GM19035 (cell line): ENCODE results near the gene ROBO1.

Experiments used
- ATAC-seq: cut with Tn5 transposase; IDR thresholded peaks from one replicate; pipeline ENCODE4 v1.9.1; 2021; ENCODE audit not compliant: unreplicated experiment

Gene ROBO1

DNA sequence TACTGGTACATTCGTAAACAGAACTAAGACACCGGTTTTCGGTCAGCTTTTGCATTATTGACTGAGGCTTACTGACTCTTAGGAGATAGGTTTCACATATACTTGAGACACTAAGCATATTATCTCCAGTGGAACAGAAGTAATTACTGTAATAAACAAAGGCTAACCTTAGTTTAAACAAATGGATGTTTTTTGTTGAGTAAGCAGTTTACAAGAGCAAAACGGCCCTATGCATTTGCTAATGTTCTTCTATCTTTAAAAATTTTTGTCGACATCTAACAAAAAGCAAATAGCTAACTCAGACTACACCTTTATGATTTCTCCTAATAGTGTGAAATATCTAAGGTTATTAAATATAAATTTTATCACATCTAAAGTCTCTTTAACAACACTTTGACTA lies 664.5 kb downstream of the ROBO1 start:
- ATAC-seq: no peak

DNA sequence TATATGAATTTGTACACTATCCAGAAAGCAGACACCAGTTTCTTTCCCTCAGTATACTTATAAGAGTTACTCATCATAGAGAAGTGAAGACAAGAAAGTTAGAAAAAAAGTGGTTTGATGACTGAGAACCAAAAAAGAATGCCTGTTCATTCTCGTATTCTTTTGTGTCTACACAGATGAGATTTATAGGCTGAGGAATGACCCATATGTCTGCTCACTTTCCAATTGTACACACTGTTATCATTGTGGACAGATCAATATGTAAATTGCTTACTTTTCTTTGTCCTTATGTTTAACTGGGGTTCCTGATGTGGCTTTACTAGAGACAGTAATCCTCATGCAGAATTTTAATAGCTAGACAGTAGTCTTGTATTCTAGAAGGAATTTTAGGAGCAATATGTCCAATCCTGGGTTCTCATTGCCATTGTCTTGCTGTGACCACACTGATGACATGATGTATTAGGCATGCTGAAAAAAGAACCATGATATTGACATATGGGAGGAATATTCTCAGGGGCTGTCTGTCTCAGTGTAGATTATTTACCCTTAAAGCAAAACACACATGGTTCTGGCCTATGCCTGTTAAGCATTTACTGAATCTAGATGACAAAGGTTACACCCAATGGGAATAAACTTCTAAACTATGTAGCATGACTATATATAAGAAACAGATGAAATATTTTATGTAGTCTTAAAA lies 669.7 kb downstream of the ROBO1 start:
- no peak for ATAC-seq

DNA sequence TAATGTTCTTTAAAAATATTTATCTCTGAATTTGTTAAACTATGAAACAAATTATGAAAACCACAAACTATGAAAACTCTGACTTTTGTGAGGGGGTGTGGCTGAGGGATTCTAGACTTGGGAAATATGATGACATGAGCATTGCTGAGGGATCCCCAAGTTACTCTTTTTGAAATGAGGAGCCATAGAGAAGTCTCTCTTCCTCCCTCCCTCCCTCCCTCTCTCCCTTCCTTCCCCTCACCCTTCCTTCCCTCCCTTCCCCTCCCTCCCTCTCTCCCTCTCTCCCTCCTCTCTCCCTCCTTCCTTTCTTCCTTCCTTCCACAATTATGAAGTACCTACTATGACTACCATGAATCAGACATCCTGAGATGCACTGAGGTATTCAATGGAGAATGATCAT lies 673.1 kb downstream of the ROBO1 start:
- ATAC-seq: no peak

DNA sequence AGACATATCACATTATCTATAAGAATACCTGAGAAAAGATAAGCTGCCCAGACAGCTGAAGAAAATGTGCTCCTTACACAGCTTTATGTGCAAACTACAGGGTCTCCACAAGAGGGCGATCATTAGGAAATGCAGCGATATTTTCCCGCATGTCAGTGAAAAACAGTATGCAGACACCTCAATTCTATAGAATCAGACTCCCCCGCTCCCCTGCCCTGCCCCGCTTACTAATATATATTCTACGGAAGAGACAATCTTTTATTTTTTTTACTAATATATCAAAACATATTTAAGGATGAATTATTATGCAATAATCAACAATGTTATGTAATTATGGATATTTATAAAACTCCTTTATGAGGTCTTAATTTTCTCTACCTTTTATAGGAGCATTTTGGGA lies 681.3 kb downstream of the ROBO1 start:
- ATAC-seq: peak; percentile 95

DNA sequence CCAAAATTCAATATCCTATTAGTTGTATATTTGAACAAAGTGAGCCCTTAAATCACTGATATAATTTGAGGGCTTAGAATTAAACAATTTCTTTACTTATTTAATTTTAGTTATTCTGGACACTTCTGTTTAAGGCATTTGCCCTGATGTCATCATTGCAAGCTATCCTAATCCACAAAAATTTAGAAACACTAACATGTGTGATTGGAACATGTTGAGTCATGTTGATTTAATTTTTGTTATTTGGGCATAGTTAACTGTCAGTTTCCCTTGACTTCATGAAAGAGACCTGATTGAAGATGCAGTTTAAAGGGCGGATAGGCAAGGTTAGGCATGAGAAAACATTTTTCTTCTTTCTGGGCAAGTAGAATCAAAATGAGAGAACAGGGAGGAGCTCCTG lies 682.6 kb downstream of the ROBO1 start:
- ATAC-seq: no peak

DNA sequence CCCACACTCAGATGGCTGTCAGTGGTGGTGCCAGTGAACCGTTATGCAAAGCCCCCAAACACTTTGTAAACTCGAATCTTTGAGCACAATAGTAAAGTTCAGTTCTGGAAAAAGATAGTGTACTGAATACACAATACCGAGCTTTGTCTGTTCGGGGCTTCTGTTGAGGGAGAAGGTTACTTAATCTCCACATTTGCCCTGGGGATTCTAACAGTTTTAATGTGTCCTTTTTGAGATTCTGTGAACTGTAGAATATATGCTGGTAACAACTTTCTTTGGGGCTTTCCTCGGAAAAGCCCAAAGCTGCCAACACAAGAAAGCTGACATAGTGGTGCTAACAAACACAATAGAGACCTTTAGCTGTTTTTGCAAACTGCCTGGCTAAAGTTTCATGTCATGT lies 686.5 kb downstream of the ROBO1 start:
- ATAC-seq: no peak

DNA sequence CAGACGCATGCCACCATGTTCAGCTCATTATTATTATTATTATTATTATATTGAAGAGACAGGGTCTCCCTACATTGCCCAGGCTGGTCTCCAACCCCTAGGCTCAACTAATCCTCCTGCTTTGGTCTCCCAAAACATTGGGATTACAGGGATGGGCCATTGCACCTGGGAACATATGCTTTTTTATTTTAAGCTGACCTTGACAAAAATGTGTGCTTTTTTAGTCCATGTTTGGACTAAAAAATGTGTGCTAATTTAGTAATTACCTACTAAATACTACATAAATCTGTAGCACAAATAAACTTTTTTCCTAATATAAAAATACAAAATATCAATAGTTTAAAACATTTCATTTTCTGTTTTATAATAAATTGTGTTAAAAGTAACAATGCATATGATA lies 693.2 kb downstream of the ROBO1 start:
- no peak for ATAC-seq

DNA sequence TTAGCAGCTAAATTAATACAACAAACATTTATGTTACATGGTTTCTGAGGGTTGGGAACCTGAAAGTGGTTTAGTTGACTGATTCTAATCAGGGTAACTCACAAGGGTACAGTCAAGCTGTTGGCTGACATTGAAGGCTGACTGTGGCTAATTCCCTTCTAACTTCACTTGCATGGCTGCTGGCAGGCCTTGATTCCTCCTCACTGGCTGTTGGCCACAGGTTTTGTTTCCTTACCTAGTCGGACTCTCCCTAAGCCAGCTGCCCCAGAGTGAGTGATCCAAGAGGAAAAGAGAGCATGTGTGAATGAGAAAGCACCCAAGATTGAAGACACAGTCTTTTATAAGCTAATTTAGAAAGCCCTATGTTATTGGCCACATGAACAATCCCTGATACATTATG lies 700.1 kb downstream of the ROBO1 start:
- no peak for ATAC-seq

DNA sequence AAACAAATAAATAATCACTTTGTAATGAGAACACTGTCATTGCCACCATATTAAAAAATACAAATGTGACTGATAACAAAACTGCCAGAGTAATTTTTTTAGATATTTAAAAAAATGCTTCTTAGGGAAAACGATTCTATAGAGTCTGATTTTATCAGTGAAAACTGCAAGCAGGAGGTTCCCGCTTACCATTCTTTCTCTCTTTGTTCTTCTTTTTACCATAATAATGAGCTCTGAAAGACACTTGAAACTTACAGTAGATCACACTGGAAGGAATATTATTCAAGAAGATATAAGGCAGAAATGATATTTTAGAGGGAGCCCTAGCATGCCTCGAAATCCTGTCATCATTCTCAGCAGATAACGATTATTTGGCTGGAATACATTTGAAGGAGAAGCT lies 701.3 kb downstream of the ROBO1 start:
- ATAC-seq: no peak

DNA sequence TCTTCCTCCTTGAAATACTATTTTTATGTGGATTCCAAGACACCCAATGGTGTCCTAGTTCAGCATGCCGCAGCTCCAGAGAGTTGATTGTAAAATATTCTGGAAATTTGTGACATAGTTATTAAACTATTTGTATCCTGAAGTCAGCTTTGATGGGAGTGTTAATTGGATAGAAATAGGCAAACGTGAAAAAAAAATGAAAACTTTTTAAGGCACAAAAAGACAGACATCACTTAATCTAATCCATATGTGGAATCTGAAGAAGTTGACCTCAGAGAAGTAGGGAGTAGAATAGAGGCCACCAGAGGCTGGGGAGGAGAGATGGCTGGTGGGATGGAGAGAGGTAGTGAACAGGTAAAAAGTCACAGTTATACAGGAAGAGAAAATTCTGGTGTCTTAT lies 704.2 kb downstream of the ROBO1 start:
- no peak for ATAC-seq

DNA sequence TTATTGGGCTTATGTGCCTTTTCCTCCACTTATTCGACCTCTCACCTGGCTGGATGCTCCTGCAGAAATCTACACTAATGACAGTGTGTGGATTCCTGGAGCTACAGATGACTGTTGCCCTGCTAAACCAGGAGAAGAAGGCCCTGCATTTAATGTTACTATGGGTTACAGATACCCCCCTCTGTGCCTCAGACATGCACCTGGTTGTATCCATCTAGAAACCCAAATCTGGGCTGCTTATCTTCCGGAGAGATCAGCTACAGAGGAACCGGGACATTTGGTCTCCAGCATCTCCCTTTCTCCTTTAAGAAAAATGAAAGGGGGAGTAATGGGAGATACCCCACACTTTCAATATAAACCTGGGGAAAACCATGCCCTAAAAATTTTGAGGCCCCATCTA lies 710.0 kb downstream of the ROBO1 start:
- no peak for ATAC-seq

DNA sequence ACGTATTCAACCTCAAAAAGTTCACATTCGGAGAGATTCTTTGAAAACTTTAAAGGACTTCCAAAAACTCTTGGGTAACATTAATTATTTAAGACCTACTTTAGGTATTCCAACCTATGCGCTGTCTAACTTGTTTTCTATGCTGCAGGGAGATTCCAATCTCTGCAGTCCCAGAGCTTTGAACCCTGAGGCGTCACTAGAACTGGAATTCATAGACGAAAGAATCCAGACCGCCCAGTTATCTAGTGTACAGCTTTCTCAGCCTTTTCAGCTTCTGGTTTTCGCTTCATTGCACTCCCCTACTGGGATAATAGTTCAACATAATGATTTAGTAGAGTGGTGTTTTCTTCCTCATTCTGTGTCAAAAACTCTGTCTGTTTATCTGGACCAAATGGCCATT lies 711.3 kb downstream of the ROBO1 start:
- ATAC-seq: no peak

DNA sequence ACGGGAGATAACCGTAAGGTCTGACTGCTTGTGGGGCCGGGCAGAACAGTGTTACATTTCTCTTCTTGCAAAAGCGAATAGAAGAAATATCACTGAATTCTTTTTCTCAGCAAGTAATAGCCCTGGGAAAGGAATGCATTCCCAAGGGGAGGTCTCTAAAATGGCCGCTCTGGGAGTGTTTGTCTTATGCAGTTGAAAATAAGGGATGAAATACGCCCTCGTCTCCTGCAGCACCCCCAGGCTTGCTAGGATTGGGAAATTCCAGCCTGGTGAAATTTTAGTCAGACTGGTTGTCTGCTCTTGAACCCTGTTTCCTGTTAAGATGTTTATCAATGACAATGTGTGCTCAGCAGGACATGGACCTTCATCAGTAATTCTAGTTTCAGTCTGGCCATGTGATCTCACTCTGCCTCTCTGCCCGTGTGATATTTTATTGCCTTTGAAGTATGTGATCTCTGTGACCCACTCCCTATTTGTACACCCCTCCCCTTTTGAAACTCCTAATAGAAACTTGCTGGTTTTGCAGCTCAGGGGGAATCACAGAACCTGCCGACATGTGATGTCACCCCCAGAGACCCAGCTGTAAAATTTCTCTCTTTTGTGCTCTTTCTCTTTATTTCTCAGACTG lies 715.6 kb downstream of the ROBO1 start:
- no peak for ATAC-seq

DNA sequence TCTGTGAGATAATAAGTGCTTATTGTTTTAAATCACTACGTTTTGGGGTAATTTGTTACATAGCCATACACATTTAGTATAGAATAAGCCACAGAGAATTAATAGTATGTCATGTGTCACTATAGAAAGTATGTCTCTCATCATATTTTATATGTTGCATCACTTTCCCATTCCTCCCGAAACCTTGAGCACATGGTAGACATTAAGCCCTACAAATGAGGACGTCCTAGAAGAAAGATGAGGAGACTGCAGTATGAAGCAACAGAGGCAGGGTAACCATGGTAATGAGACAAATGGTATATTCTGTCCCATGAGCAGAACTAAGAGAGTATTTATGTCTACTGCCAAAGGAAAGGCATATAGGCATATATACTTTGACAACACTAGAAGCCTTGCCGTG lies 720.2 kb downstream of the ROBO1 start:
- ATAC-seq: no peak

DNA sequence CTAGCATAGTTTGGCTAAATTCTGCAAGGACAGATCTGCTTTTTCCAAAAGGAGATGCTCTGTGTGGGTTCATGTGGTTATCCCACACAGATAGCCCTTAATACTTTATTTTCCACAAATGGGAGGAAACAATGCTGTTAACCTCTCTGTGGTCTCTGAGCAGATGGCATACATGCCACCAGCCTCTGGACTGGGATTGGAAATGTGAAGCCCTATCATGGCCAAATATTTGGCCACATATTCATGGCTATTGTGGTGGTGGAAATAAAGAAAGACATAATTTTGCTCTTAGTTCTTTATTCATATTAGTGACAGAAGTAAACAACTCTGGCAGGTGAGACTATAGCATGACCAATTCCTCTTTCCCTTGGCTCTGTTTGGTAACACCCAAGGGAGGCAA lies 726.2 kb downstream of the ROBO1 start:
- no peak for ATAC-seq

DNA sequence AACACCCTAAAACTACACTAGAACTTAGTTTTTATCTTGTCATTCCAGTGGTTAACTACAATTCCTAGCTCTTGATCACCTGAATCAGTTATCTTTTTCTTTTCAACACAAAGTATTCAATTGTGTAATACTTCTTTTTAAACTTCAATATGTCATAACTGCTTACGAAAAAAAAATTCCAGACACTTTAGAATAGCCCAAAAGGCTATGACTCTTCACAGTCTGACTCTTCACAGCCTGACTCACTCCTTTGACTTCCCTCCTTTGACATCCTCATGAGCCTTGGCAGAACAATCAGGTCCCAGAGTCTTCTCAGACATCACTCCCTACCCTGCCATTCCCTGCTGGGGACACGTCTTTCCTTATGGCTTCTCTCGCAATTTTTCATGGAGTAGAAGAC lies 727.1 kb downstream of the ROBO1 start:
- ATAC-seq: no peak

DNA sequence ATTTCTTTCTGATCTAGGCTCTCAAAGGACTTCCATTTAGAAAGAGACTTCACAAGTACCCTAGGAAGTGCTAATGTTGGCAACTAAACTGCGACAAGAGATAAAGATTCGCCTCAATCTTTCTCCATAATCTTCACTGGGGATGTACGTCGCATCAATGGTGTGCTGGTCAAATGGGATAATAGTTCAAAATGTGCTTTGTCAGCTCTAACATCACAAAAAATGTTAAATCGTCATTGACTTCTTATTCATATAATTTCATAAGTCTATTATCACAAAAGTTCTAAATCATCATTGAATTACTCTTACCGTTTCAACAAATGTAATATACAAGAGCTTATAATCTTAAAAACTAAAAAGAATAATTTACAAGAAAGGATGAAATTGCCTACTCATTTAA lies 727.7 kb downstream of the ROBO1 start:
- no peak for ATAC-seq

DNA sequence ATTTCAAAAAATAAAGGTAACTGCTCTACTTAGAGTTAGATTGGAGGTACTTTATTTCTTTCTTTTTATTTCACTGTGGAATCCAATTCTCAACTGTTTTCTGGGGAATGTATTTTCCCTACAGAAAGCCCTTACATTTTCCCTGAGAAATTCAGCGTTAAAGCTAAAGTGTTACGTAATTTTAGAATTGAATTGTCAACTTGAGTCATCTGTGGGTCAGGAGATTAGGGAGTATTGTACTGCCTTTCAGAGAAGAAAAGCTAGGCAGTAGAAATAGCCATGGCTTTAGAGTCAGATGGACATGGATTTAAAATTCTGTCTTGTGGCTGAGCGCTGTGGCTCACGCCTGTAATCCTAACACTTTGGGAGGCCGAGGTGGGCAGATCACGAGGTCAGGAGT lies 728.6 kb downstream of the ROBO1 start:
- no peak for ATAC-seq

DNA sequence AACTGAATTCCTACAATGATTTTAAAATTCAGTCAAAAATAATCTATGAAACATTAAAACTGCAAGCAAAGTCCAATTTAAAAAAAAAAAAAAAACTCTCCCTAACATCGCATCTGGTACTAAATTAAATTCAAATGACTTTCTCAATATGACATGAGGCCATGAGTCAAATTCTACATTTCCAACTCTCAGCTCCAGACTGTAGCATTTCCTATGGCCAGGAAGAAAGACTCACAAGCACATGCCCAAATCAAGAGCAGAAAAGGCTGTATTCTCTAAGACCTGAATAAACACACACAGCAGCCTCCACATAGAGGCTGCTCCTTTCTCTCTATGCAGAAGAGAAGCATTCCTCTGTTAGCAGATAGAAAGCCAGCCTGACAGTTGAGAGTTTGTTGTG lies 729.2 kb downstream of the ROBO1 start:
- ATAC-seq: no peak

DNA sequence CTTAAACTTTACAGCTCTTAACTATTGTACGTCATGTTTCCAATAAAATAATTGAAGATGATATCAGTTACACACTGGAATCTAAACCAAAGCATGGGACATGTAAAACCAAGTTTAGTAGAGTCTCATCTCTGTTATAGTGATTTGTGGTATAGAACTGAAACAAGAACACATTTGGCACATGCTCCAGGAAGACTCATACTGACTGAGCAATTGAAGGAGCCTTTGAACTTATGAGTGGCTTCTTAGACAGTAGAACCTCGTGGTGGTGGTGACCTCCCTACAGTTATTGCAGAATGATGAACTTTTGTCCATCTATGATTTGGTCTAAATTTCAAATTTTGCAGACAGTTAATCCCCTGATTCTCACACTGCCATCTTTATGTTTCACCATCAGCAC lies 729.7 kb downstream of the ROBO1 start:
- no peak for ATAC-seq

DNA sequence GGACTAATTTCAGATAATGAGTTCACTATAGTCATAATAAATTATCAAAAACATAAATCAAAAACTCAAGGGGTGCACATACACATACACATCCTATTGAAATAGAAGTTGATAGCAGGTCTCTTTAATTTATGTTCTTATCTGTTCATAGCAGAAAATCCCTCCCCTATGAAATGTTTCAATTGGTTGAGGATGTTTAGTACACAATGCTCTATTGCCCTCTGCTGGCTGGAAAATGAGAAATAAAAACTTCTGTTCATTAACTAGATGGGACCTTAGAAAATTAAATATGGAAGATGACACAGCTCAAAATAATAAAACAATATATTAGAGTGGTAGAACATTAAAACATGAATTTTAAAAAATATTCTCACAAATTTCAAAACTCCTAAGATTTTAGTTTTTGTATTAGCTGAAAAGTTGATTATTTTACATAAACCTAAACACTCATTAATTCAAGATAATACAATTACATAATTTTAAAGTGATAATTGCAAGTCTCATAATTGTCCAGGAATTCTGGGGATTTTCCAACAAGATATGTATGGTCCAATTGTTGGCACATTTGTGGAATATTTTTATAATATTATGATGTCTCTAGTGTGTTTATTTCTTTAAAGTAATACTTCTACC lies 735.0 kb downstream of the ROBO1 start:
- peak; percentile 73 for ATAC-seq

DNA sequence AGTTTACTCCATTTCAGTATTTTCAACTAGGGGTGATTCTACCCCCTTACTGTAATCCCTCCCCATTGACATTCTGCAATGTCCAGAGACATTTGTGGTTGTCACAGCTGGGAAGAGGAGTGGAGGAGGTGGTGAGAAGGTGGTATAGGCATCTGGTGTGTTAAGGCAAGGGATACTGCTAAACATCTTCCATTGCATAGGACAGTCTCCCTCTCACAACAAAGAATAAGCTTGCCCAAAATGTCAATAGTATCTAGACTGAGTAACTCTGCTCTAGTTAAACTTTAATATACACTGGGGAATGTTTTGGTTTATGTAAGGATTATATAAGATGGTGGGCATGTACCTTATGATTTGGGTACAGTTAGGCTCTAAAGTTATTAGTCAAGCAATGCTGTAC lies 737.6 kb downstream of the ROBO1 start:
- ATAC-seq: no peak

DNA sequence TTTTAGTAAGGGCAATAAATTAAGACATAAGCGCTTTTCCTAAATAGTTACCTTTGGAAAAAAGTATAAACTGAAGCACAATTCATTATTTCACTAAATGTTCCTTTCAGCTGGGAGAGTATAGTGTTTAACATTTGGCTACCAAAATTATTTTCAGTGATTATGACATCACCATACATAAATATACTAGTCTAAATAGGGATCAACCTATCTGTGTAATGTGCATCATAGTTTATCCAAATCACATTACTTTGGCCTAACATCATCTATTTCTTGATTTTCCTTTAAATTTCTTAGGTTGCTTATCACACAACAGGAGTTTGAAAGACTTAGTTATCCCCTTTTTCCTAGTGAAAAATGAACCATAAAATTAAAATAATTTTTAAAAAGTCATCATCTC lies 738.9 kb downstream of the ROBO1 start:
- no peak for ATAC-seq
